GM21825 (cell line): ENCODE measurements around the gene SGPL1.

ENCODE experiments used
- ATAC-seq: cut with Tn5 transposase; IDR thresholded peaks from one replicate; pipeline ENCODE4 v1.9.1; 2021; ENCODE audit warnings: mild to moderate bottlenecking, moderate library complexity; ENCODE audit not compliant: unreplicated experiment

Gene SGPL1

DNA sequence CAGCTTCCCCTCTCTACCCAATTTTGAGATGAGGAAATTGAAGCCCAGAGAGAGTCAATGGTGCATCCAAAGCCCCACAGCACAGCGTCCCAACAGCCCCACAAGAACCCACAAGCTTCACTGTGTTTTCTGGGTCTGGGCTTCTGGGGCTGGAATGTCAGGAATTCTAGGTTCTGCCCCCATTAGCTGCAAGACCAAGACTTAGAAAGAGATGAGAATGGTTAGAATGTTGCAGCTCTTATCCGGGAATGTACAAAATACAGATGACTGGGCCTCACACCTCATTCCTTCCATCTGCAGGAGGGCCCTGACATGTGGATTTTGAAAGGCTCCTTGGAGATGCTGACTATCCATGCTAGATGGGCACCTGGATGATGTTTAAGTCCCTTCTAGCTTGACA lies 6.0 kb upstream of the SGPL1 start:
- ATAC-seq: no peak

- ATAC-seq: no peak
Measured at GRCh38 chr10:70810967-70811366, 4.8 kb upstream of the SGPL1 start.

DNA sequence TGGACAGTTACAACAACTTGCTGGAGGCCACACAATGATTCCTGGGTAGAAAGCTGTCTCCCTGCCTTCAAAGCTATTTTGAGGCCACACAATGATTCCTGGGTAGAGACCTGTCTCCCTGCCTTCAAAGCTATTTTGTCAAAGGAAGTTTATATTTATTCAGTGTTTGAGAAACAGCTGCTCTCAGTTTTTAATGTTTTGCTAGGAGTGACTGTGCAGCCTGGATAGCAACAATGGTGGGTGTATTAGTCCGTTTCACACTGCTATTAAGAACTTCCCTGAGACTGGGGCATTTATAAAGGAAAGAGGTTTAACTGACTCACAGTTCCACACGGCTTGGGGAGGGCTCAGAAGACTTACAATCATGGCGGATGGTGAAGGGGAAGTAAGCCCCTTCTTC lies 3.9 kb upstream of the SGPL1 start:
- no peak for ATAC-seq

DNA sequence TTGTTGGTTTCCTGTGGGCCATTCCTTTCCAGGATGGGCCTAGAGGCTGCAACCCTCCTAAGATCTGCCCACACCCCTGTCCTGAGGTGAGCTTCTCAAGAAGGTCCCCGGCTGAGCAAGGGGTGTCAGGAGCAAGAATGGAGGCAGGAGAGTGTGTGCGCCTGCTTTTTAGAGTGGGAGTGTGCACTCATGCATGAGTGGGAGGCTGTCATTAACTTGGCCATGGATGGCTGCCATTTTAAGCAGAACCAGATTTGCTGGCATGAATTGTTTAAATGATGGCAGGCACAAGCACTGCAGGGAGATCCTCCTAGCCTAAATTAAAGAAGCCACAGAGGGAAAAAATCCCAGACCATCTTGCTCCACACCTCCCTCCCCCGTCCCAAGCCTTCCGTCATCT lies 2.9 kb upstream of the SGPL1 start:
- ATAC-seq: no peak

GRCh38 chr10:70814126-70814525 lies 1.6 kb upstream of the SGPL1 start:
- ATAC-seq: no peak

DNA sequence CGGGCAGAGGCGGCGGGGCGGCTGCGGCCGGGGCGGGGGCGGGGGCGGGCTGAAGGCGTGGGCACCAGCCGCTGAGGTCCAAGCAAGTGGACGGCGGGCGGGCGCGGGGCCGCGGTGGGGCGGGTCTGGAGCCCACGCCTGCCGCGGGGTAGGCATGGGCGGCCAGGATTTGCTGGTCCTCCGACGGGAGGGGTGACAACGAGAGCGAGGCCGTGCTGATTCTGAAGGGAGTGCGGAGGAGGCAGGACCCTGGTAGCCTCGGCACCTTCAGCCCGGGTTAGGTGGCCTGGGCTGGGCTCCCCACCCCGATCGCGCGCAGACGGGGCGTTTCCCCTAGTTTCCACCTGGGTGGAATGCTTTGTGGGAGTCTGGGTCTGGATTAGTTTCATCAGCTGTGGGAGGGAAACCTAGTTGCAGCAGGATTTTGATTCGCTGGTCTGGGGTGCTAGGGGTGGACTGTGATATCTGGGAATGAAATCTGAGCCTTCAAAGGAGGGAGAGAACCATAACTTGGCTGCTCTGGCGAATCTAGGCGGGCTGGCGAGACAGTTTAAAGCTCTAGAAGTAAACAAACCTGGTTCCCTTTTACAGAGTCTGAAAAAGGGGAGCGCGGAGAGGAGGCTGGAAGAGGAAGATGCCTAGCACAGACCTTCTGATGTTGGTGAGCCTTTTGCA lies 609 bp downstream of the SGPL1 start:
- peak; percentile 43 for ATAC-seq

- ATAC-seq: no peak
Measured at GRCh38 chr10:70820976-70821750, 5.4 kb downstream of the SGPL1 start.

- ATAC-seq: no peak
Measured at GRCh38 chr10:70822076-70822820, 6.5 kb downstream of the SGPL1 start.

DNA sequence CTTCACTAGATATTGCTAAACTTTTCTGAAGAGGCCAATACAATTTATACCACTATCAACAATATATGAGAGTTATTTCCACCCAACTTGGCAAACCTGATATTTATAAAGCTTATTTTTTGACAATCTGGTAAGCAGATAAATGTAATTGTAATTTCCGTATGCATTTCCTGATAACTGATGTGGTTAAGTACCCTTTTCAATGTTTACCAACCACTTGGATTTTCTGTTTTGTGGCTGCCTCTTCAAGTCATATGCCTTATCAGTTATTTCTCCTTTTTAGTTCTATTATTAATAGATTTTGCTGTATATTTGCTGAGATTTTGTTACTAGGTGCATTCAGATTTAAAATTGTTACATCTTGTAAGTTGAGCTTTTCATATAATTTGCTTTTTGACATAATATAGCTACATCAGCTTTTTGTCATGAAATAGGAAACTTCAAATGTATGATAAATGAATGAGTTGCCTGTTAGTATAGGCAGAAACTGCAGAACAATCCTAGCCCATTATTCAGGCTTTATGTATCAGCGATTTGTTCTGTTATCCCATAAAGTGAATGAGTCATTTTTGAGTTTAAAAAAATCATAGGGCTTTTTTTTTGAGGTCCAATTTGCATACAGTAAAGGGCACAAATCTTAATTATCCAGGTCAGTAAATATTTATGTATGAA lies 11.5 kb downstream of the SGPL1 start:
- no peak for ATAC-seq

DNA sequence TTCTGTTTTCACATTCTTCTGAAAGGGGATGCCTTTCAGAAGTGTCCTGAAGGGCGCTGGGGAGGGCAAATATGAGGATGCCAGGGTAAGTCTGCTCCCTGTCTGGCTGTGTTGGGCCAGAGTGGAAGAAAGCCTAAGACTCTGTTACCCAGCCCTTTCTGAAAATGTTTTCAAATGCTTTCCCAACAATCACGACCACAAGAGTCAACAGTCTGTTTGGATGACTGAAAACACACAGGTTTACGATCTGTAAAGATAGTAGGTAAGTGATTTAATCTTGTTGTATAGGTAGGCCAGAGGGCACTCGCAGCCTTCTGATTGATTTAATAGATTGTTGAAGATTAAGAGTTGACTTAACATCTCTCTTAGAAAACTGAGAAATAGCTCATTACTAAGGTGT lies 13.2 kb downstream of the SGPL1 start:
- ATAC-seq: no peak

DNA sequence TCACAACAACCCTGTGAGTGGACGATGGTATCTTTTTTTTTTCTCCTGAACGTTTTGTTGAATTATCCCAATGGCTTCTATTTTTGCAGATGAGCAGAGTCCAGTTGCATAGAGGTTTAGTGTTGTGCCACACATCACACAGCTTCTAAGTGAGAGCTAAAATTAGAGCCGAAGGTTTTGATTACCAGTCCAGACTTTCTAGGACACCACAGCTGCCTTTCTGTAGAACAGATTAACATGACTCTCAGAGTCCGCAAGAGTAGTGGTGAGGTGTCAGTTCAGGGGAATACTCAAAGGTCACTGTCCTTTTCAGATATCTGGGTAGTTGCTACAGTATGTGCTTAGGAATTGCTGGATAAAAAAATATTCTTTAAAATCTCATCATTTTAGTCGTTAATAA lies 13.8 kb downstream of the SGPL1 start:
- ATAC-seq: no peak

- ATAC-seq: no peak
Measured at GRCh38 chr10:70830164-70830563, 14.4 kb downstream of the SGPL1 start.

DNA sequence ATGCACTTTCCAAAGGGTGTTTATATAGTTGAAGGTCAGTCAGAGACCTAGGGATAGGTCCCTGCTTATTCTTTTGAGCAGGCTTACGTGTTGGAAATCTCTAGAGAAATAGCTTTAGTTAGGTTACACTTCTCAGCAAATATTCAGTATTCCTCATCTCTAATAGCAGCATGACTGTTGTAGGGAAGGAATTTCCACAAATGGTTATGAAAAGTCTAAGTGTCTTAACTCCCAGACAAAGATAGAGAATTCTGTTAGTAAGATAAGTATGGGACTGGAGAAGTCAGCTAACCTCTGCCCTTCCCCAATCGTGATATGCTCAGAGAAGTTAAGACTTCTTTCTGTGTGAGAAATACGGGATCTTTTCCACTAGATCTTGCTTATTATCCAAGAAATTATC lies 16.5 kb downstream of the SGPL1 start:
- ATAC-seq: no peak

- no peak for ATAC-seq
Measured at GRCh38 chr10:70832852-70833528, 17.2 kb downstream of the SGPL1 start.

GRCh38 chr10:70833601-70834000 lies 17.9 kb downstream of the SGPL1 start:
- no peak for ATAC-seq

- no peak for ATAC-seq
Measured at GRCh38 chr10:70834021-70834420, 18.3 kb downstream of the SGPL1 start.

GRCh38 chr10:70834441-70835151 lies 18.8 kb downstream of the SGPL1 start:
- no peak for ATAC-seq

DNA sequence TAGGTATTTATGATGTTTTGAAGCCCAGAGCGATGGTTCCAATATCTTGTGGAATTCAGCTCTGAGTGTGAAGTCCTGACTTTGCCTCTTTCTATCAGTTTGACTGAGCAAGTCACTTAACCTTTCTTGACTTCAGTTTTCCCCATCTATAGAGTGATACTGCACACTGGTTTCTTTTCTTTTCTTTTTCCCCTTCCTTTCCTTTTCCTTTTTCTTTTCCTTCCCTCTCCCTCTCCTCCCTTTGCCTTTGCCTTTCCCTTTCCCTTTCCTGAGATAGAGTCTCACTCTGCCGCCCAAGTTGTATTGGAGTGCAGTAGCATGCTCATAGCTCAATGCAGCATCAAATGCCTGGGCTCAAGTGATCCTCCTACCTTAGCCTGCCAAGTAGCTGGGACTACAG lies 20.6 kb downstream of the SGPL1 start:
- ATAC-seq: no peak

DNA sequence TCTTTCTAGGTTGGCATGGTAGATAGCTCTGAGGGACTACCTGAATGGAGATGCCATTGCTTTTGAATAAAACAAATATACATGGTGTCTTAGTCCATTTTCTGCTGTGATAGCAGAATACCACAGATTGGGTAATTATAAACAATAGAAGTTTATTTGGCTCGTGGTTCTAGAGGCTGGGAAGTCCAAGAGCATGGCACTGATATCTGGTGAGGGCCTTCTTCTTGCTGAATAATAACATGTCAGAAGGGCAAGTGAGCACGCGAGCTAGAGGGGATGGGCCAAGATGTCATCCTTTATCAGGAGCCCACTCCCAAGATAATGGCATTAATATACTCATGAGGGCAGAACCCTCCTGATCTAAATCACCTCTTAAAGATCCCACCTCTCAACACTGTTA lies 21.9 kb downstream of the SGPL1 start:
- ATAC-seq: no peak

- ATAC-seq: no peak
Measured at GRCh38 chr10:70838270-70838805, 22.6 kb downstream of the SGPL1 start.
